Measurements from ENCODE around the gene PTPRN2. TPM values are rescaled to one million over a fixed set of nuclear protein-coding genes. Genes with fewer than 3 reads are reported as not detected.

The PTPRN2 gene
- total and polyA plus RNA-seq, 3 experiments from 2014 or later = 0.33 to 1.2 (median 0.42) TPM

GRCh38 chr7:158110661-158111048 is 477.0 kb downstream of the PTPRN2 start:
- Mint-ChIP-seq H3K27me3 (peaks cover 3 to 8% of the 10 kb centered on the region in 2 donors), H3K27ac (no peak overlapping the region), H3K9me3 (peaks cover 6 to 35% (median 17%) of the 10 kb centered on the region in 5 donors), H3K4me1 (no peaks in the 10 kb centered on the region), H3K36me3 (no peaks in the 10 kb centered on the region), H3K4me3 (no peak overlapping the region)
- Histone ChIP-seq H3K9me3 (ENCODE audit: low read length) (no peaks in the 10 kb centered on the region), H3K27ac (ENCODE audit: low read depth, low read length) (no peak overlapping the region), H3K4me3 (ENCODE audit: low read length) (no peak overlapping the region), H3K36me3 (ENCODE audit: insufficient read depth, low read length) (no peaks in the 10 kb centered on the region), H3K27me3 (ENCODE audit: insufficient read depth, low read length, poor library complexity, severe bottlenecking) (no peaks in the 10 kb centered on the region), H3K4me1 (ENCODE audit: insufficient read depth, low read length) (no peaks in the 10 kb centered on the region)
- POLR2A ChIA-PET = no interaction called here
- CTCF ChIA-PET = no interaction called here
- DNase-seq = no peak

- no peak overlapping the region for H3K27ac Mint-ChIP-seq
- CTCF ChIA-PET = no interaction called here
- no peaks in the 10 kb centered on the region for H3K27me3 ChIP-seq (ENCODE audit: insufficient read depth, low read length, poor library complexity, severe bottlenecking)
- no peak overlapping the region for H3K4me3 Mint-ChIP-seq
- POLR2A ChIA-PET = no interaction called here
- no peaks in the 10 kb centered on the region for H3K4me1 Mint-ChIP-seq
- H3K9me3 Mint-ChIP-seq = peaks cover 6 to 30% (median 16%) of the 10 kb centered on the region in 5 donors
- H3K36me3 Mint-ChIP-seq = no peaks in the 10 kb centered on the region
- no peak for DNase-seq
- H3K4me1 ChIP-seq (ENCODE audit: insufficient read depth, low read length) = no peaks in the 10 kb centered on the region
- H3K9me3 ChIP-seq (ENCODE audit: low read length) = no peaks in the 10 kb centered on the region
- H3K4me3 ChIP-seq (ENCODE audit: low read length) = no peak overlapping the region
- H3K27me3 Mint-ChIP-seq = peaks cover 3 to 8% of the 10 kb centered on the region in 2 donors
- H3K36me3 ChIP-seq (ENCODE audit: insufficient read depth, low read length) = no peaks in the 10 kb centered on the region
- H3K27ac ChIP-seq (ENCODE audit: low read depth, low read length) = no peak overlapping the region
Observed at GRCh38 chr7:158110034-158110590, 477.5 kb downstream of the PTPRN2 start.

- H3K4me1 ChIP-seq (ENCODE audit: insufficient read depth, low read length) = no peaks in the 10 kb centered on the region
- no peak overlapping the region for H3K4me3 ChIP-seq (ENCODE audit: low read length)
- DNase-seq = no peak
- CTCF ChIA-PET = no interaction called here
- H3K36me3 Mint-ChIP-seq = no peaks in the 10 kb centered on the region
- no peak overlapping the region for H3K27ac ChIP-seq (ENCODE audit: low read depth, low read length)
- no peaks in the 10 kb centered on the region for H3K36me3 ChIP-seq (ENCODE audit: insufficient read depth, low read length)
- peaks cover 3 to 8% of the 10 kb centered on the region in 2 donors for H3K27me3 Mint-ChIP-seq
- no peak overlapping the region for H3K27ac Mint-ChIP-seq
- POLR2A ChIA-PET = no interaction called here
- H3K9me3 Mint-ChIP-seq = peaks cover 6 to 25% (median 13%) of the 10 kb centered on the region in 5 donors
- H3K27me3 ChIP-seq (ENCODE audit: insufficient read depth, low read length, poor library complexity, severe bottlenecking) = no peaks in the 10 kb centered on the region
- no peaks in the 10 kb centered on the region for H3K4me1 Mint-ChIP-seq
- no peaks in the 10 kb centered on the region for H3K9me3 ChIP-seq (ENCODE audit: low read length)
- H3K4me3 Mint-ChIP-seq = no peak overlapping the region
Observed at GRCh38 chr7:158109364-158110033, 478.1 kb downstream of the PTPRN2 start.

GRCh38 chr7:158108646-158109293 is 478.9 kb downstream of the PTPRN2 start:
- H3K4me3 Mint-ChIP-seq = no peak overlapping the region
- Histone ChIP-seq H3K36me3 (ENCODE audit: insufficient read depth, low read length) (no peaks in the 10 kb centered on the region), H3K4me3 (ENCODE audit: low read length) (no peak overlapping the region), H3K9me3 (ENCODE audit: low read length) (no peaks in the 10 kb centered on the region), H3K4me1 (ENCODE audit: insufficient read depth, low read length) (no peaks in the 10 kb centered on the region), H3K27me3 (ENCODE audit: insufficient read depth, low read length, poor library complexity, severe bottlenecking) (no peaks in the 10 kb centered on the region), H3K27ac (ENCODE audit: low read depth, low read length) (no peak overlapping the region)
- no peak for DNase-seq
- ChIA-PET POLR2A (no interaction called here), CTCF (no interaction called here)
- peaks cover 3 to 8% of the 10 kb centered on the region in 2 donors for H3K27me3 Mint-ChIP-seq
- H3K4me1 Mint-ChIP-seq = no peaks in the 10 kb centered on the region
- peaks cover 6 to 25% (median 10%) of the 10 kb centered on the region in 5 donors for H3K9me3 Mint-ChIP-seq
- no peaks in the 10 kb centered on the region for H3K36me3 Mint-ChIP-seq
- H3K27ac Mint-ChIP-seq = no peak overlapping the region

GRCh38 chr7:158107806-158108205 is 479.8 kb downstream of the PTPRN2 start:
- Histone ChIP-seq H3K27me3 (ENCODE audit: insufficient read depth, low read length, poor library complexity, severe bottlenecking) (no peaks in the 10 kb centered on the region), H3K27ac (ENCODE audit: low read depth, low read length) (no peak overlapping the region), H3K9me3 (ENCODE audit: low read length) (no peaks in the 10 kb centered on the region), H3K4me3 (ENCODE audit: low read length) (no peak overlapping the region), H3K36me3 (ENCODE audit: insufficient read depth, low read length) (no peaks in the 10 kb centered on the region), H3K4me1 (ENCODE audit: insufficient read depth, low read length) (no peaks in the 10 kb centered on the region)
- Mint-ChIP-seq H3K27me3 (peaks cover 3 to 8% of the 10 kb centered on the region in 2 donors), H3K4me3 (no peak overlapping the region), H3K4me1 (no peaks in the 10 kb centered on the region), H3K27ac (no peak overlapping the region), H3K9me3 (peaks cover 1 to 16% (median 6%) of the 10 kb centered on the region in 5 donors), H3K36me3 (no peaks in the 10 kb centered on the region)
- DNase-seq = no peak
- ChIA-PET CTCF (no interaction called here), POLR2A (no interaction called here)

- Histone ChIP-seq H3K9me3 (ENCODE audit: low read length) (no peaks in the 10 kb centered on the region), H3K27ac (ENCODE audit: low read depth, low read length) (no peak overlapping the region), H3K36me3 (ENCODE audit: insufficient read depth, low read length) (no peaks in the 10 kb centered on the region), H3K4me3 (ENCODE audit: low read length) (no peak overlapping the region), H3K27me3 (ENCODE audit: insufficient read depth, low read length, poor library complexity, severe bottlenecking) (no peaks in the 10 kb centered on the region), H3K4me1 (ENCODE audit: insufficient read depth, low read length) (no peaks in the 10 kb centered on the region)
- no peak overlapping the region for H3K4me3 Mint-ChIP-seq
- no peaks in the 10 kb centered on the region for H3K4me1 Mint-ChIP-seq
- ChIA-PET CTCF (no interaction called here), POLR2A (no interaction called here)
- H3K27me3 Mint-ChIP-seq = peaks cover 6 to 9% of the 10 kb centered on the region in 2 donors
- H3K36me3 Mint-ChIP-seq = no peaks in the 10 kb centered on the region
- H3K9me3 Mint-ChIP-seq = peaks cover 0 to 11% (median 1%) of the 10 kb centered on the region in 5 donors
- no peak for DNase-seq
- H3K27ac Mint-ChIP-seq = no peak overlapping the region
Observed at GRCh38 chr7:158106272-158106671, 481.4 kb downstream of the PTPRN2 start.

GRCh38 chr7:158103378-158103777 is 484.2 kb downstream of the PTPRN2 start:
- H3K4me3 Mint-ChIP-seq = no peak overlapping the region
- peaks cover 4 to 18% of the 10 kb centered on the region in 2 donors for H3K27me3 Mint-ChIP-seq
- H3K27ac Mint-ChIP-seq = no peak overlapping the region
- Histone ChIP-seq H3K27me3 (ENCODE audit: insufficient read depth, low read length, poor library complexity, severe bottlenecking) (no peaks in the 10 kb centered on the region), H3K36me3 (ENCODE audit: insufficient read depth, low read length) (no peaks in the 10 kb centered on the region), H3K27ac (ENCODE audit: low read depth, low read length) (no peak overlapping the region), H3K4me3 (ENCODE audit: low read length) (no peak overlapping the region), H3K4me1 (ENCODE audit: insufficient read depth, low read length) (no peaks in the 10 kb centered on the region), H3K9me3 (ENCODE audit: low read length) (no peaks in the 10 kb centered on the region)
- no peaks in the 10 kb centered on the region for H3K4me1 Mint-ChIP-seq
- H3K9me3 Mint-ChIP-seq = peaks cover 0 to 16% (median 0%) of the 10 kb centered on the region in 5 donors
- H3K36me3 Mint-ChIP-seq = no peaks in the 10 kb centered on the region
- no peak for DNase-seq
- CTCF ChIA-PET = no interaction called here
- POLR2A ChIA-PET = no interaction called here

GRCh38 chr7:158102897-158103296 is 484.7 kb downstream of the PTPRN2 start:
- Histone ChIP-seq H3K9me3 (ENCODE audit: low read length) (no peaks in the 10 kb centered on the region), H3K27me3 (ENCODE audit: insufficient read depth, low read length, poor library complexity, severe bottlenecking) (no peaks in the 10 kb centered on the region), H3K4me1 (ENCODE audit: insufficient read depth, low read length) (no peaks in the 10 kb centered on the region), H3K27ac (ENCODE audit: low read depth, low read length) (no peak overlapping the region), H3K36me3 (ENCODE audit: insufficient read depth, low read length) (no peaks in the 10 kb centered on the region), H3K4me3 (ENCODE audit: low read length) (no peak overlapping the region)
- CTCF ChIA-PET = no interaction called here
- Mint-ChIP-seq H3K4me3 (no peak overlapping the region), H3K9me3 (peaks cover 0 to 12% (median 0%) of the 10 kb centered on the region in 5 donors), H3K4me1 (no peaks in the 10 kb centered on the region), H3K27ac (no peak overlapping the region), H3K36me3 (no peaks in the 10 kb centered on the region), H3K27me3 (peaks cover 4 to 15% of the 10 kb centered on the region in 2 donors)
- DNase-seq = no peak
- POLR2A ChIA-PET = no interaction called here

All from CD8-positive, alpha-beta memory T cell (primary cell).